Brain microvascular endothelial cell (primary cell): ENCODE measurements around the gene ACVR2B.
"Not testable (repeated sequence)": the region's sequence is repeated elsewhere in the genome, so short reads cannot be mapped to it uniquely, and the experiment has no call there.

Source experiments
- DNase-seq: peaks from one replicate; pipeline ENCODE4 v3.0.0-alpha.2; 2020
- H3K27ac ChIP-seq: fragments of 250-450 bp; sonication (Bioruptor Pico); 2 replicates; pipeline ENCODE4 v1.5.1; 2020; ENCODE audit warnings: mild to moderate bottlenecking, moderate library complexity
- H3K27me3 ChIP-seq: fragments of 250-450 bp; sonication (Bioruptor Pico); replicated peaks from 2 replicates; pipeline ENCODE4 v1.5.1; 2020; ENCODE audit warnings: mild to moderate bottlenecking
- H3K36me3 ChIP-seq: fragments of 250-450 bp; sonication (Bioruptor Pico); replicated peaks from 2 replicates; pipeline ENCODE4 v1.5.1; 2020; ENCODE audit warnings: mild to moderate bottlenecking
- H3K4me3 ChIP-seq: 2 replicates; pipeline ENCODE4 v1.5.1; 2011; ENCODE audit warnings: low read depth, mild to moderate bottlenecking, control low read depth, low read length, moderate library complexity
- CTCF ChIP-seq: IDR thresholded peaks from 2 replicates; pipeline ENCODE4 v1.5.1; 2011; ENCODE audit warnings: low read depth, mild to moderate bottlenecking, moderate library complexity, low read length, control low read depth, inconsistent platforms; ENCODE audit errors: missing control alignments
- in situ Hi-C: cut with HindIII; loops from 2 replicates; pipeline ENCODE4 v1.10.0; 2017; ENCODE audit warnings: low sequenced_read_pairs, low pct_ligation_motif_present

ACVR2B gene

GRCh38 chr3:38453075-38453912 lies at the start of gene ACVR2B:
TSS of gene ACVR2B (plus strand) at chr3:38453890. CDS start at chr3:38454323, 433 bp downstream.
- in situ Hi-C loops: no loop called here
- TF ChIP-seq CTCF: no peak
- Histone ChIP-seq H3K4me3 (peak within 1 kb of the TSS; percentile 67), H3K27ac (no peak within 1 kb of the TSS), H3K27me3 (no peaks in the 10 kb centered on the region), H3K36me3 (no peaks in the 10 kb centered on the region)
- peak; percentile 45 for DNase-seq

GRCh38 chr3:38404286-38404685 lies 49.4 kb upstream of the ACVR2B start:
- Histone ChIP-seq H3K36me3 (peaks cover 7% of the 10 kb centered on the region), H3K4me3 (no peak overlapping the region), H3K27ac (no peak overlapping the region), H3K27me3 (no peaks in the 10 kb centered on the region)
- DNase-seq: peak; percentile 87
- in situ Hi-C loops: no loop called here
- TF ChIP-seq CTCF: no peak

- no peak for TF ChIP-seq CTCF
- Histone ChIP-seq H3K27ac (no peak overlapping the region), H3K27me3 (no peaks in the 10 kb centered on the region), H3K4me3 (no peak overlapping the region), H3K36me3 (no peaks in the 10 kb centered on the region)
- no peak for DNase-seq
- in situ Hi-C loops: no loop called here
These were observed 42.1 kb upstream of the ACVR2B start for GRCh38 chr3:38411591-38411990.

- H3K4me3 ChIP-seq, H3K27me3 ChIP-seq, H3K27ac ChIP-seq, H3K36me3 ChIP-seq, DNase-seq, in situ Hi-C loops: not testable (repeated sequence)
These were observed 32.9 kb upstream of the ACVR2B start for GRCh38 chr3:38420758-38421157.

GRCh38 chr3:38421679-38422336 lies 31.9 kb upstream of the ACVR2B start:
- in situ Hi-C loops: no loop called here
- H3K27me3 ChIP-seq: no peaks in the 10 kb centered on the region
- no peak overlapping the region for H3K4me3 ChIP-seq
- no peak overlapping the region for H3K27ac ChIP-seq
- H3K36me3 ChIP-seq: no peaks in the 10 kb centered on the region
- no peak for DNase-seq
- TF ChIP-seq CTCF: no peak

GRCh38 chr3:38426798-38427426 lies 26.8 kb upstream of the ACVR2B start:
- H3K27ac ChIP-seq, DNase-seq, H3K27me3 ChIP-seq, in situ Hi-C loops, H3K36me3 ChIP-seq, H3K4me3 ChIP-seq: not testable (repeated sequence)

GRCh38 chr3:38432871-38433658 lies 20.6 kb upstream of the ACVR2B start:
- H3K4me3 ChIP-seq, DNase-seq, H3K36me3 ChIP-seq, H3K27me3 ChIP-seq, in situ Hi-C loops, H3K27ac ChIP-seq: not testable (repeated sequence)

GRCh38 chr3:38433661-38434060 lies 20.0 kb upstream of the ACVR2B start:
- H3K4me3 ChIP-seq, H3K36me3 ChIP-seq, in situ Hi-C loops, H3K27me3 ChIP-seq, DNase-seq, H3K27ac ChIP-seq: not testable (repeated sequence)

GRCh38 chr3:38438436-38439069 lies 15.1 kb upstream of the ACVR2B start:
- in situ Hi-C loops, H3K36me3 ChIP-seq, H3K4me3 ChIP-seq, H3K27me3 ChIP-seq, H3K27ac ChIP-seq: not testable (repeated sequence)
- DNase-seq: peak; percentile 45
